ENCODE measurements around the gene SMYD2.

SMYD2 gene, protein sequence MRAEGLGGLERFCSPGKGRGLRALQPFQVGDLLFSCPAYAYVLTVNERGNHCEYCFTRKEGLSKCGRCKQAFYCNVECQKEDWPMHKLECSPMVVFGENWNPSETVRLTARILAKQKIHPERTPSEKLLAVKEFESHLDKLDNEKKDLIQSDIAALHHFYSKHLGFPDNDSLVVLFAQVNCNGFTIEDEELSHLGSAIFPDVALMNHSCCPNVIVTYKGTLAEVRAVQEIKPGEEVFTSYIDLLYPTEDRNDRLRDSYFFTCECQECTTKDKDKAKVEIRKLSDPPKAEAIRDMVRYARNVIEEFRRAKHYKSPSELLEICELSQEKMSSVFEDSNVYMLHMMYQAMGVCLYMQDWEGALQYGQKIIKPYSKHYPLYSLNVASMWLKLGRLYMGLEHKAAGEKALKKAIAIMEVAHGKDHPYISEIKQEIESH

DNA sequence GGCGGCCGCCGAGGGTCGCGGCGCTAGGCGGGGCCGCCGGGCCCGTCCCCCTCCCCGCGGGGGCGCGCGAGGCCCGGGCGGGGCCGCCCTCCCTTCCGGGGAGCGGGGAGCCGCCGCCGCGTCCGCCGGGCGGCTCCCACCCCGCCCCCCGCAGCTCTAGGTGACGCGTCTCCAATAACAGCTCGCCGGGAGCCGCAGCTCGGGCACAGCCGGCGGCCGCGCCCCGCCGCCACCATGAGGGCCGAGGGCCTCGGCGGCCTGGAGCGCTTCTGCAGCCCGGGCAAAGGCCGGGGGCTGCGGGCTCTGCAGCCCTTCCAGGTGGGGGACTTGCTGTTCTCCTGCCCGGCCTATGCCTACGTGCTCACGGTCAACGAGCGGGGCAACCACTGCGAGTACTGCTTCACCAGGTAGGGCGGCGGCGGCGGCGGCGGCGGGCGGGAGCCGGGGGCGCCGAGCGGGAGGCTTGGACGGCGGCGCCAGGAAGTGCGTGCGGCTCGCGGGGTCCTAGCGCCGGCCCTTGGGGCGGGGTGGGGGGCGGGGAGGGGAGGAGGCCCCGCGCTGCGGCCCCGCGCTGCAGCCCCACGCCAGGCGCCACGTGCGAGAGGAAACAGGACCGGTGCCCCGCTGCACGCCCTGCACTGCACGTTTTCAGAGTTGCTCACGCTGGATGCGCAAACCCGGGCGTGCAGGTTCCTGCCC is at the start of gene SMYD2:
Gene SMYD2 (plus strand): TSS at position 139 of the 699 bp plus-strand sequence. CDS start 96 bp downstream, at position 235.
- no peak for DNase-seq

DNA sequence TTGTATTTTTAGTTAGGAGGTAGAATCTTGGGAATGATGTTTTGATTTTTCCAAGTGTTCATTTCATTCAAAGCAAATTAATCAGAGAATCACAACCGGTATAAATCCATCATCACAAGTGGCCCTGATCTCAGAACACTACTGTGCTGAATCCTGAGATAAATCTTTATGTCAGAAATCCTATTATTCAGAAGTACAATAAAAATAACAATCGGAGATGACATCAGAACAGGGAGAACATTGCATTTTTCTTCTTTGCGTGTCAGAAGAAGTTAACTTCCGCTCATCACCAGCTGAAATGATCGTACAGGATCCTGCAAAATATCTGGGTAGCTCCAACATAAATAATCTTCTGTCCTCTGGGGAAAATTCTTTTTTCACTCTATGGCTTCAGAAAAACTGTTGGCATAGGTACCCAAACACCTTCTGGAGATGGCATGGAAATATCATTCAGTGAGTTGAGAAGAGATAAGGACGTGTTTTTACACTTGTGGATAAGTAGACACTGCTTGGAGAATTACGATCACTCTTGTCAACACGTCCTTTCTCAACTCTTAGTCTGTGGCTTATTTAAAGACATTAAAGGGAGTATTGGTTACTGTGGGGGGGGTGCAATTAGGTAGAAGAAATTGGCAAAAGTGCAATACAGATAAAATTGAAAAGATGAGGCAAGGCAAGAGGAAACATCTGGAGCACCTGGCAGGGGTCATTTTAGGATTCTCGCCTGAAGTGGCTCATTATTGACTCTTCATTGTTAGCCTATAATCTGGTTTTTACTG is 46.9 kb upstream of the SMYD2 start:
- no peak for DNase-seq

DNA sequence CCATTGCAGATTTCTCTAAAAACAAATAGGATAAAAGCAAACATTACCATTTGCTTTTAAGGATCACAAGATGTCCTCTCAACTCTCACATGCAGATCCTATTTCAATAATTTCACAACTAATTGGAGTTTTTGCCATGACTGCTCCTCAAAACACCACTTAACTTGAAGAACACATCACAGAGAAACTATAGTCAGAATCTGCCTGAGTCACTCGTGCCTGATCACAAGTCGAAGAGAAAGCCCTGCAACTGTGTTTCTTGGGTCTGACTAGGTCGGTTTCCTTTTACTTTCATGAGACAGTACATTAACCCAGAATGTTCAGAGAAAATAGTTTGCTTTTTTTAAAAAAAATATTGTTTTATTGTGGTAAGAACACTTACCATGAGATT is 46.3 kb upstream of the SMYD2 start:
- DNase-seq, result peak; percentile 97

DNA sequence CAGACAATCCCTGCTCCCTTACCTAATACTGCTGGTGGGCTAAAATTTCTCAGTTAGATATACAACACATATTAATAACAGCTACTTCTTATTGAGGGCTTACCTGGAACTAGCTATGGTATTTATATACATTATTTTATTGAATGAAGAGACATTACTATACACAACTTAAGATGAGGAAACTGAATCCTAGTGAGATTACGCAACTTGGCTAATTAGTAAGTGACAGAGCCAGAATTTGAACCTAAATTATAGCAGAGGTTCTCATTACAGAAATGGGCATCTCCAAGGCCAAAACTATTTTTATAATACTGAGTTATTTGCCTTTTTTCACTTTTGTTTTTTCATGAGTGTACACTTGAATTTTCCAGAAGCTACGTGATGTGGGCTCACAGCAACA is 44.5 kb upstream of the SMYD2 start:
- no peak for DNase-seq

DNA sequence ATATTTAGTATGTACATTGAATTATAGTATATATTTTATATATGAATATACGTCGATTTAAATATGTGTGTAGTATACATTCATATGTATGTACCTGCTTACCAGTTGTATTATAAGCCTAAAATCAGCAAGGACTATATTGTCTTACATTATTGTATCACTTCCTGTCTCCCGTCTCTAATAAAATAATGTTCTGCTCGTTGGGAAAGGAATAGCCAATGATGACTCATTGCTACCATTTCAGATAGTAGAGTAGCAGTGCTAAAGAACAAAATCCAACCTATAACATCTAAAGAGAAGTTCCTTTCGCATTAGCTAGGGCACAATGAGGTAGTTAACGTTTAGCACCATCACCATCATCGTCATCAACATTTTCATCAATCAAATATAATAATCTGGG is 39.9 kb upstream of the SMYD2 start:
- no peak for DNase-seq

DNA sequence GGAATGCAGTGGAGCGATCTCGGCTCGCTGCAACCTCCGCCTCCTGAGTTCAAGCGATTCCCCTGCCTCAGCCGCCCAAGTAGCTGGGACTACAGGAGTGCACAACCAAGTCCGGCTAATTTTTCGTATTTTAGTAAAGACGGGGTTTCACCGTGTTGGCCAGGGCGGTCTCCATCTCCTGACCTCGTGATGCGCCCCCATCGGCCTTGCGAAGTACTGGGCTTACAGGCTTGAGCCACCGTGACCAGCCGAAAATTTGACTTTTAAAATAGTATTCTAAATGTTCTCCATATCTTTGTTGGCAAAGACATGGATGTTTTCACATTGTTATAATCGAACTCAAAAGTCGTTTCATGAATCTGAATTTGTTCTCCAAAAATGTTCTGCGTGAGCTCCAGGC is 36.7 kb upstream of the SMYD2 start:
- no peak for DNase-seq

DNA sequence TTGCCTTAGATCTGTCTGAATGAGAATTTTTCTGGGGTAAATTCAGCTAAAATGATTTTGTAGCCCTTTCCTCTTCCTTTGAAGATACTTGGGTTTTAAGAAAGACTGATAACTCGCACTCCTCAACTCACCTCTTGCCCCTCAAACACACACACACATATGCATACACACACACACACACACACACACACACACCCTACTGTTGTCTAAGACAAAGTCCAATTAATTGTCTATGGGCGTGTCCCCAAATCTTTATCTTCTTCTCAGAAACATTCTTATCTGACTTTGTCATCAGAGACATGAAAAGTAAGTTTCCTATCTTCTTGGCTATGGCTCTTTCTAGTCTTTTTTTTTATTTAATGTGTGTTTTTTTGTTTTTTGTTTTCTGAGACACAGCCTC is 36.1 kb upstream of the SMYD2 start:
- DNase-seq, result no peak

DNA sequence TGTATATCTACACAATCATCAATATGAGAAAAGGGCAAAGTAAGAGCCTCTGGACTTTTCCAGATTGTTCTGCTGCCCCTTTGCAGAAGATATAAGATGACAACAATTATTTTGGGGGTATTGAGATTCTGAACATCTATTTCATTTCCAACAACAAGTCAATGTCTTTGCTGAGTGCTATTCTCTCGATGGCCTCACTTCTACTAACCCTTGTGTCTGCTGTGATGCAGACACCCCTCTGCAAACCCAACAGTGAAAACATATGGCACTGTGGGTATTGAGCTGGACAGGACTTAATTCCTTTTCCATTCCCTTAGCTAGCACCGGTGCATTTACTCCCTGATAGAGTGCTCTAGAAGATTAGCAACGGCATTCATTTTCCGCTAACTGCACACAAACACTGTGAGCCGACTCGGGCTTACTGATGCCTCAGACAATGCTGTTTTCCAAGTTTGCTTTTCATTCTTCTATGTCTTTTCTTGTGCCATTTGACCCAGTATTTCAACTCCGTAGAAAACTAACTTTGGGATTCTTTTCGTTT is 33.4 kb upstream of the SMYD2 start:
- no peak for DNase-seq

DNA sequence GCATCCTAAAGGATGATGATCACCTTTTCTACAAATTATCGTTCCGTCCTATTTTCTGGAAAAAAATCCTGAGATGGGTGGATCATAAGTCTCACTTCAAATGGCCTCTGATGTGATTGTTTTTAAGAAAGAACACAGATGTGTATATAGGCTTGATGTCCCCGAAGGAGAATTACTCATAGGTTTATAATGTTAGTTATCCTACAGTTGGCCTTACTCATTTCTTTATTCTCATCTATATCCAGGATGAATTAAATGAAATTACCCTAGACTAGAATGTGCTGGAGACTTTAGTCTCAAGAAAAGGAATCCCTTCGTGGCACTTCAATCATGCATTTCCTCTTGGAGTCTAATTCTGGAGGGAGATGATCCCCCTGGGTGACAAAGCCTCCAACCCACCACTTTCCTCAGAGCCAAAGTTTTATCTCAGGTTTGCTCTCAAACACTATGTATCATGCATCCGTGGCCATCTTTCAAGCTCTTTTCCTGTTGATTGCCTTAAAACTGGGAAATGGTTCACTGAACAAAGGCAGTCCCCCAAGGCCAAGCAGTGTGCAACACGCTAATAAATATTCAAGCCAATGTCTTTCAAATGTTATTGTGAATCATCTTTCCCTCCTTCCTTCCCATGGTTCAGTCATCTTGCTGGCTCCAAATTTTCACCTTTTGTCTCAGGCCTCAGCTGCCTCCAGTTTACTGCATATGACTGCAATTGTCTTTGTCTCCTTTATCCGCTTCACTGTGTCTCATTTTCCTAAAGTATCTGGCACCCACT is 32.5 kb upstream of the SMYD2 start:
- DNase-seq, result no peak

DNA sequence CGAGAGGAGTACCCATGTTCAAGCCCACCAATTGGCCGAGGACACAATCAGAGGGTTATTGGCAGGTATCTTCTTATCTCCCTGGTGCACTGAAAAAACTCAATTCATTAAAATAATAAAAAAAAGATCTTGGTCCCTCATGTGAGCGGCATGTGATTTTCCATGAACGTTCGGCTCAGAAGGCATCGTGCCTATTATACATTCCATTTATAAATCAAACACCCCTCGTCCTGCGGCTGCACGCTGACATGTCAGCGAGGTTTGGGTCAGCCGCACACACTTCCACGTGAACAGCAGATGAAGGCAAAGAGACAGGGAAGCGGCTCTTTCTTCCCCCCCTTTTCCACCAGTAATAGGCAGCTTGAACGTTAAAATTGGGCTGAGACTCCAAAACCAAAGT is 31.3 kb upstream of the SMYD2 start:
- DNase-seq, result no peak

DNA sequence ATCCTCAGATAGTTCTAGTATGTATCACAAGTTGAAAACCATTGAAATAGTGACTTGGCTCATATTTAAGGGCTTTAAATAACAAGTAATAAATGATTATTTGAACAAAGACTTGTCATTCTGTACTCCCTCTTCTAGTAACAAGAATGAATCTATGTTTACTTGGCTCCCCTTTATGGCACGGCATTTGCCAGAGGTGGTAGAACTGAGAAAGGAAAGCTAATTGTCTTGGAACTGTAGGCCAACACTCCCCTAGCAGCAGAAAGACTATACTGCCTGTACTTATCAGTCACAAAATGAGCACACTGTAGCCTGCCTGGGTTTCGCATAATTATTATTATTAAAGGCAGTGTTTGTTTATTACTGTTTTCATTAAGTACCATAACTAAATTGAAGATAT is 29.6 kb upstream of the SMYD2 start:
- DNase-seq, result no peak

DNA sequence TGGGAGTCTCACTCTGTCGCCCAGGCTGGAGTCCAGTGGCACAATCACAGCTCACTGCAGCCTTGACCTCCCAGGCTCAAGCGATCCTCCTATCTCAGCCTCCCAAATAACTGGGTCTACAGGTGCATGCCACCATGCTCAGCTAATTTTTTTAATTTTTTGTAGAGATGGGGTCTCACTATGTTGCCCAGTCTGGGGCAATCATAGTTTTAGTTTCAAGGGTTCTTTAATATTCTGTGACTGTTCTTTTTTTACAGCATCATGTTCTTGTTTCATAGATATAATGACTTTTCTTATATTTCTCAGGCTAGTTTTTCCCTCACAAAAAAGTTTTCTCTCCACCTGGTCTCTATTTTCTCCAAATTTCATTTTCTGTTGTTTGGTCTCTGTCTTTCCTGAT is 25.4 kb upstream of the SMYD2 start:
- no peak for DNase-seq

DNA sequence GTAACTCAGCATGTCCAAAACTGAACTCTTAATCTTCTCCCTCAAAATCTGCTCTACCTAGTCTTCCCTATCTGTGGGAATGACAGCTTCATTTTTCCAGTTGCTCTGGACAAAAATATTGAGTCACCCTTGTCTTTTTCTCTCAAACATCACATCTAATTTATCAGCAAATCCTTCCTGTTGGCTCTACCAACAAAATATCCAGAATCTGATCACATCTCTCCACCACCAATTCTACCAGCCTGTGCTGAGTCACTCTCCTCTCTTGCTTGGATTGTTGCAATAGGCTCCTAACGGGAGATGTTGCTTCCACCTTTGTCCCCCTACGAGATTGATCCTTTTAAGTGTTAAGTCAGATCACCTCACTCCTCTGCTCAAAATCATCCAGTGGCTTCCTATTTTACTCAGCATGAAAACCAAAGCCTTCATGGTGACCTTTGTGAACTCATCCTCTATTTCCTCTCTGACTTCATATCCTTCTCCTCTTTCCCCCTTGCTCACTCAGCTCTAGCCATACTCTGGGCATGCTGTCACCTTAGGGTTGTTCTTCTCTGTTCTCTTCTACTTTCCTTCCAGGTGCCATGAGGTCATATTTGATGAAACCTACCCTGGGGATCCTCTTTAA is 21.5 kb upstream of the SMYD2 start:
- DNase-seq, result no peak

DNA sequence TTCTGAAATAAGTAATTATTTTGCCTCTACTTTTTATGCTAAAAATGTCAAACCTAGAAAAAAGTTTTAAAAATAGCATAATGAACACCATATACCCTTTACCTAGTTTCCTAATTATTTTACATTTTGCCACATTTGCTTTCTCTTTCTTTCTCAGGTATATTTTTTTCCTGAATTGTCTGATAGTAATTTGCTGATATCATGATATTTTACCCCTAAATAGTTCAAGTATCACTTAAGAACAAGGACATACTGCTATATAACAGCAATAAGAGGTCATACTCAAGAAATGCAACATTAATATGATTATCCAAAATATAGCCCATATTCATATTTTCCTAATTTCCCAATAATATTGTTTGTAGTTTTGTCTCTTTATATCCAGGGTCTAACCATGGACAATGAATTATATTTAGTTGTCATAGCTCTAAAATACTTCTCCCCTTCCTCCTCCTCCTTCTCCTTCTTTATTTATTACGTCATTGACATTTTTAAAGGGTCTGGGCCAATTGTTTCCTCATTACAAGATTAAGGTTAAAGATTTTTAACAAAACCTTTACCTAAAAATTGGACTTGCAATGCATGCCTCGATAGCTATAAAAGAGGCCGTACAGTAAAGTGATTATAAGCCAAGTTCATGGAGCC is 20.3 kb upstream of the SMYD2 start:
- DNase-seq, result no peak

DNA sequence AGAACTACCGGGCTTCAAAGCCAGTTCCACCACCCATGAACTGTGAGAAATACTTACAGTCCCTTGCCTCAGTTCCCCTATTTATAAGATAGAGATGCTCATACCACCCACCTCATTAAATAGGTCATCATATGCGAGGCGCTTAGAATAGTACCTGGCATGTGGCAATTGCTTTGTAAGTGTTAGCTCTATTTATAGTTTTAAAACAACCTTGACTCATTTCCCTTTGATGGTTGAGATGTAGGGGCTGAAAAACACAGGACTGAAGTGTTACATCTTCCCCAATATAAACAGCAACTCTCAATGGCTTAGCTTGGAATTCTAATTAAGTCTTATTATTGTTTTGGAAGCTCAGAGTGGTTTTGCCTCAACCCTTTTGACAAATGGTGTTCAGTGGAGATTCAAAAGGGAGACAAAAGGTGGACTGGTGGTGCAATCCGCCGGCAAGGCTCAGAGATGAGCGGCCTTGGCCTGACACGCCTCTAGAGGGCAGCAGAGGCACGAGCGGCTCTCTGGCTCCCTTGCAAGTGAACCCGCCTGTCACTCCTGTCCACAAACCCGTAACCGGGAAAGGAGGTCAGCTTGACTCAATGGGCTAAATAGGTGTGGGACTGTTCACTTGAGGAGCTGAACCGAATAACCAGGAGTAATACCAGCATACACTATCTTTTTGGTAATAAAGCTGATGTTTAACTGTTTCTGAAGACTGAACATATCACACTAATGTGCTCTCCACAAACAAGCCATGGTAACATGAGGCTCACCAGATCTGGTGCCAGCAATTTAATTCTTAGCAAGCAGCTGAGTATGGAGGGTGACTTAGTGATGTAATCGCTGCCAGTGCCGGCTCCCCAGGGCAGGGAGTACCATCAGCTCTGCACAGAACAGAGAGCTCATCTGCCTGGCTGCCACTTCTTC is 19.5 kb upstream of the SMYD2 start:
- peak; percentile 92 for DNase-seq

DNA sequence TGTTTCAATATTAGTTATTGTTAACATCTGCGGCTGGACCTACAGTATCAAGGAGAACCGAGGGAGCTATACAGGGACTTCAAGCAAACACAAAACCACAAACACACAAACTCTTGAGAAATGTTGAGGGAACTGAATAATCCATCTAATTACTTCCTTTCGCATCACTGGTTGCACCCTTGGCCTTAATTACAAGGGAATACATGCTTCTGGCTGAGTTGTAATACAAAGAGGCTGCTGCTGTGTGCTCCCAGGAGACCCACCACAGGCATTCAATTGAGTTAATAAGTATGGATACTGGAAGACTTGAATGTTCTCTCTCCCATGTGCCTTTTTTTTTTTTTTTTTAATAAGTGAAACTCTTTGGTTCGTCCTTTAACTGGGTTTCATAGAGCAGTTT is 16.8 kb upstream of the SMYD2 start:
- no peak for DNase-seq

DNA sequence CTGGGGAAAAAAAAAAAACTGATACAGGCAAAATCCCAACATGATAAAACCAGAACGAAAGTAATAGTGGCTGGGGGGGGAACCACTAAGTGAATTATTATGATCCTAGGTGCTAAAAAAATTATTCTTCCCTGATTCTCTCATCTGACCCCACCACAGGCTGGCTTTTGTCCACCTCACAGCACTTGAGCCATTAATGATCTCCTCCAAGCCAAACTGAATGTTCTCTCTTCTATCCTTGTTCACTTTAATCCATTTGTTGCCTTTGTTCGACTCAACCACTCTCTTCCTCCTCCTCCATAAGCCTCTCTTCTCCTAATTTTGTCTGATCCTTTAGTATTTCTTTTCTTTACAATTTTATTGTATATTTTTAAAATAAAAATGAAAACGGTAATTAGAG is 16.0 kb upstream of the SMYD2 start:
- DNase-seq, result no peak

DNA sequence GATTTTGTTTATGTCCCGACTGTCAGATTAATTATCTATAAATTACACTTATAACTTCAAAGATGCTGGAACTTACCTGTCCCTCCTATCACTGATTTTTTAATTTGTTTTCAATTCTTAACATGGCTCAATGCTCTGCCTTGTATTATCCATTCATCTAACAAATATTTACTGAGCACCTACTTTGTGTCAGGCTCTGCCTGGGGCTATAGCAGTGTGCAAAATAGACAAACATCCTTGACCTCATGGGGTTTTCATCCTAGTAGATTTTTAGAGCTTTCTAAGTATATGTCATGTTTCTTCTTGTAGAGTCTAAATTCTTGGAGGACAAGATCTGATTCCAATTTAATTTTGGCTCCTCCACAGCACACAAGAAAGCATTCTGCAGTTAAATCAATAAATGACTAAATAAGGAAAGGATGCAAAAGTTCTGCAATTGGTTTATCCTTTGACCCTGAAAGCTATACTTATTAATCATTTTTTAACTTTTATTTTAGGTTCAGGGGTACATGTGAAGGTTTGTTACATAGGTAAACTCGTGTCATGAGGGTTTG is 10.8 kb upstream of the SMYD2 start:
- DNase-seq, result no peak

DNA sequence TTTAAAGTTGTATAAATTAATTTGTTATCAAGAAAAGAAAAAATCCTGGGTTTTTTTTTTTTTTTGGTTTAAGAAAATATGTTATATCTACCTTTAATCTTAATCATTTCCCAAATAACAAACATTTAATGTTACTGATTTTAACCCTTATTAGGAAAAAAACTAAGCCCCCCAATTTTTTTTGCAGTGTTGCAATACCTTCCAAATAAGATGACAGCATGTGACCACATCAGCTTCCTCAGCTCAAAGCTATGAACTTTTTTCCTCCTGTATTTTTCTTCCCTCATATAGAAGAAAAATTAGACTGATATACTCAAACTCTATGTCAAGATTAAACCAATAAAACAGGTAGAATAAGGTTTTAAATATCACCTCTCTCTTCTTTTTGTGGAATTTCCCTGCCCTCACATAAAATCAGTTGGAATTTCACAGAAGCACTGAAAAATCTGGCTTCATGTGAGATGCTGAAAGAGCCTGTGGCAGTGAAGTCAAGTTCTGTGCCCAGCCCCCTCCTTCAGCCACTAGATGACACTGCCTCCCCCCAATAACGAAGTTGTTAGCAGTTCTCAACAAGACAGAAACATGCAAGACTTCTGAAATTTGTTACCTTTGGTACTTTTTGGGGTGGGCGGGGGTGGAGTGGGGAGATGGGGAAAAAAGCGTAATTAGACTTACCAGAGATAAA is 9.6 kb upstream of the SMYD2 start:
- no peak for DNase-seq

Measured in NCI-H1436 treated with DMSO at 0.1 percent for 48 hours (cell line).